RWPE2 (cell line): ENCODE data around the gene PSEN2.

ENCODE experiments used
- ATAC-seq: fragments of 200-7000 bp; cut with Tn5 transposase; 3 replicates; pipeline ENCODE4 v1.9.1; 2021; ENCODE audit warnings: low read depth
- DNase-seq: peaks from one replicate; pipeline ENCODE4 v3.0.0-alpha.2; 2020; ENCODE audit warnings: low spot score
- H3K27ac ChIP-seq: fragments of 450-650 bp; 2 replicates; pipeline ENCODE4 v1.5.1; 2017; ENCODE audit warnings: mild to moderate bottlenecking; ENCODE audit not compliant: poor library complexity, severe bottlenecking
- H3K27me3 ChIP-seq: fragments of 250-450 bp; sonication (Bioruptor Pico); 2 replicates; pipeline ENCODE4 v1.5.1; 2021; ENCODE audit warnings: mild to moderate bottlenecking, moderate library complexity; ENCODE audit not compliant: insufficient read depth, poor library complexity, severe bottlenecking
- H3K36me3 ChIP-seq: fragments of 250-450 bp; sonication (Bioruptor Pico); 2 replicates; pipeline ENCODE4 v1.5.1; 2020; ENCODE audit warnings: low read depth, mild to moderate bottlenecking, moderate library complexity
- H3K4me1 ChIP-seq: fragments of 250-450 bp; sonication (Bioruptor Pico); 2 replicates; pipeline ENCODE4 v1.5.1; 2021; ENCODE audit warnings: mild to moderate bottlenecking, moderate library complexity; ENCODE audit not compliant: insufficient read depth, poor library complexity, severe bottlenecking
- H3K4me3 ChIP-seq: fragments of 250-450 bp; sonication (Bioruptor Pico); 2 replicates; pipeline ENCODE4 v1.5.1; 2021; ENCODE audit warnings: mild to moderate bottlenecking, moderate library complexity; ENCODE audit not compliant: severe bottlenecking
- H3K9me3 ChIP-seq: fragments of 250-450 bp; sonication (Bioruptor Pico); 2 replicates; pipeline ENCODE4 v1.5.1; 2021; ENCODE audit warnings: mild to moderate bottlenecking, moderate library complexity; ENCODE audit not compliant: severe bottlenecking
- CTCF ChIP-seq: fragments of 450-650 bp; IDR thresholded peaks from one replicate; pipeline ENCODE4 v1.5.1; 2017; ENCODE audit warnings: mild to moderate bottlenecking, moderate library complexity; ENCODE audit not compliant: poor library complexity, severe bottlenecking

PSEN2 gene

GRCh38 chr1:226871636-226872327 is 1.4 kb downstream of the PSEN2 start:
- Histone ChIP-seq H3K27me3 (no peaks in the 10 kb centered on the region), H3K4me1 (no peaks in the 10 kb centered on the region), H3K9me3 (no peaks in the 10 kb centered on the region), H3K4me3 (no peak overlapping the region), H3K36me3 (no peaks in the 10 kb centered on the region), H3K27ac (no peak overlapping the region)
- ATAC-seq (no peak), DNase-seq (no peak)
- TF ChIP-seq CTCF, result no peak

- H3K27me3 ChIP-seq, result no peaks in the 10 kb centered on the region
- no peak for ATAC-seq
Measured at GRCh38 chr1:226872437-226872836, 2.0 kb downstream of the PSEN2 start.

GRCh38 chr1:226873771-226874578 is 3.6 kb downstream of the PSEN2 start:
- H3K36me3 ChIP-seq, result no peaks in the 10 kb centered on the region
- no peaks in the 10 kb centered on the region for H3K4me1 ChIP-seq
- ATAC-seq (no peak), DNase-seq (no peak)
- TF ChIP-seq CTCF, result no peak
- no peaks in the 10 kb centered on the region for H3K9me3 ChIP-seq
- no peak overlapping the region for H3K4me3 ChIP-seq
- H3K27ac ChIP-seq, result no peak overlapping the region
- H3K27me3 ChIP-seq, result no peaks in the 10 kb centered on the region

More at GRCh38 chr1:226872437-226872836, 2.0 kb downstream of the PSEN2 start:
- H3K36me3 ChIP-seq, result no peaks in the 10 kb centered on the region
- no peaks in the 10 kb centered on the region for H3K9me3 ChIP-seq
- H3K4me1 ChIP-seq, result no peaks in the 10 kb centered on the region
- no peak overlapping the region for H3K27ac ChIP-seq
- TF ChIP-seq CTCF, result no peak
- no peak for DNase-seq
- no peak overlapping the region for H3K4me3 ChIP-seq

GRCh38 chr1:226874579-226875425 is 4.4 kb downstream of the PSEN2 start:
- no peak overlapping the region for H3K27ac ChIP-seq
- no peak overlapping the region for H3K4me3 ChIP-seq
- no peaks in the 10 kb centered on the region for H3K4me1 ChIP-seq
- TF ChIP-seq CTCF, result no peak
- DNase-seq, result no peak
- no peaks in the 10 kb centered on the region for H3K27me3 ChIP-seq
- no peak for ATAC-seq
- no peaks in the 10 kb centered on the region for H3K36me3 ChIP-seq
- no peaks in the 10 kb centered on the region for H3K9me3 ChIP-seq
